ENCODE data around the gene IDH2. TPM values are rescaled to one million over a fixed set of nuclear protein-coding genes. Genes with fewer than 3 reads are reported as not detected.

The IDH2 gene
- total RNA-seq, 6 experiments from 2014 or later, result 115 to 371 (median 261) TPM

- Histone ChIP-seq H3K27ac (no peak overlapping the region), H3K4me3 (no peak overlapping the region), H3K4me1 (peaks cover 0 to 20% (median 5%) of the 10 kb centered on the region in 4 donors), H3K36me3 (peaks cover 8 to 28% (median 18%) of the 10 kb centered on the region in 4 donors), H3K9me3 (no peaks in the 10 kb centered on the region), H3K27me3 (no peaks in the 10 kb centered on the region)
- no peak for DNase-seq
- intact Hi-C loops (cut with DNase I), result loop anchor here (10.0 kb wide), 2 partner anchors 175 to 335 kb away; no protein-coding TSS in a partner anchor
- WGBS (ENCODE audit: insufficient coverage, low coverage, low lambda C conversion rate, missing lambda C conversion rate), result 85% methylated on average over 4 of the region's 28 CpGs
- TF ChIP-seq POLR2A (IDR thresholded peaks at IDR 0.05), result no peak
- no peak for TF ChIP-seq CTCF (IDR thresholded peaks at IDR 0.05)
- no peak for ATAC-seq
Measured at GRCh38 chr15:90079619-90080457, 22.4 kb downstream of the IDH2 start.

GRCh38 chr15:90078965-90079364, 23.3 kb downstream of the IDH2 start:
- 100% methylated on average over 4 of the region's 7 CpGs for WGBS (ENCODE audit: insufficient coverage, low coverage, low lambda C conversion rate, missing lambda C conversion rate)
- intact Hi-C loops (cut with DNase I), result no loop called here

GRCh38 chr15:90076716-90077115, 25.6 kb downstream of the IDH2 start:
- ATAC-seq, result no peak
- H3K27ac ChIP-seq, result peak overlapping the region in 1 of 3 donors; percentile 70

More at GRCh38 chr15:90078965-90079364, 23.3 kb downstream of the IDH2 start:
- Histone ChIP-seq H3K4me3 (no peak overlapping the region), H3K4me1 (peaks cover 0 to 24% (median 5%) of the 10 kb centered on the region in 4 donors), H3K27ac (no peak overlapping the region), H3K27me3 (no peaks in the 10 kb centered on the region), H3K36me3 (peaks cover 2 to 25% (median 10%) of the 10 kb centered on the region in 4 donors), H3K9me3 (no peaks in the 10 kb centered on the region)
- TF ChIP-seq CTCF (IDR thresholded peaks at IDR 0.05) (no peak), POLR2A (IDR thresholded peaks at IDR 0.05) (no peak)
- DNase-seq, result no peak
- no peak for ATAC-seq

More at GRCh38 chr15:90076716-90077115, 25.6 kb downstream of the IDH2 start:
- intact Hi-C loops (cut with DNase I), result no loop called here
- Histone ChIP-seq H3K27me3 (no peaks in the 10 kb centered on the region), H3K36me3 (peaks cover 0 to 9% (median 0%) of the 10 kb centered on the region in 4 donors), H3K4me1 (peaks cover 0 to 24% (median 5%) of the 10 kb centered on the region in 4 donors), H3K9me3 (no peaks in the 10 kb centered on the region), H3K4me3 (no peak overlapping the region)
- TF ChIP-seq POLR2A (IDR thresholded peaks at IDR 0.05) (no peak), CTCF (IDR thresholded peaks at IDR 0.05) (no peak)
- no peak for DNase-seq
- WGBS (ENCODE audit: insufficient coverage, low coverage, low lambda C conversion rate, missing lambda C conversion rate), result 96% methylated on average over 4 of the region's 6 CpGs
